ENCODE measurements around the gene SORCS2. TPM values are rescaled to one million over a fixed set of nuclear protein-coding genes. Genes with fewer than 3 reads are reported as not detected.

Gene SORCS2
- total and polyA plus RNA-seq, 12 donors: 0.67 to 15.5 (median 1.3) TPM

- Histone ChIP-seq H3K4me3 (no peak overlapping the region), H3K27ac (peak overlapping the region in 1 of 5 donors; percentile 22), H3K4me1 (replicated peaks in 1 of 2) (no peaks in the 10 kb centered on the region), H3K27me3 (peaks cover 3% of the 10 kb centered on the region), H3K36me3 (replicated peaks in 1 of 2) (no peaks in the 10 kb centered on the region), H3K9me3 (replicated peaks in 1 of 3) (no peaks in the 10 kb centered on the region)
- TF ChIP-seq POLR2A (IDR thresholded peaks at IDR 0.05): no peak
- no peak for TF ChIP-seq CTCF (IDR thresholded peaks at IDR 0.05)
- intact Hi-C loops (cut with DNase I): no loop called here
- DNase-seq: no peak
- WGBS, 4 donors: 63 to 74% (median 69%) methylated on average over 12 of the region's 12 CpGs
Observed at GRCh38 chr4:7698584-7698983, 506.2 kb downstream of the SORCS2 start.

- Histone ChIP-seq H3K27ac (peak overlapping the region in 1 of 5 donors; percentile 22), H3K36me3 (replicated peaks in 1 of 2) (no peaks in the 10 kb centered on the region), H3K4me1 (replicated peaks in 1 of 2) (no peaks in the 10 kb centered on the region), H3K4me3 (no peak overlapping the region), H3K27me3 (peaks cover 3% of the 10 kb centered on the region), H3K9me3 (replicated peaks in 1 of 3) (no peaks in the 10 kb centered on the region)
- TF ChIP-seq CTCF (IDR thresholded peaks at IDR 0.05): no peak
- no peak for TF ChIP-seq POLR2A (IDR thresholded peaks at IDR 0.05)
- intact Hi-C loops (cut with DNase I): no loop called here
- peak in 1 of 7 donors; percentile 26 for DNase-seq
- 33 to 45% (median 42%) methylated on average over 4 to 8 of the region's 8 CpGs for WGBS, 4 donors
Observed at GRCh38 chr4:7699031-7699430, 506.7 kb downstream of the SORCS2 start.

GRCh38 chr4:7699825-7700224, 507.5 kb downstream of the SORCS2 start:
- WGBS, 4 donors: 72 to 78% (median 74%) methylated on average over 10 of the region's 10 CpGs
- peaks cover 3% of the 10 kb centered on the region for H3K27me3 ChIP-seq
- H3K36me3 ChIP-seq (replicated peaks in 1 of 2): no peaks in the 10 kb centered on the region
- H3K9me3 ChIP-seq (replicated peaks in 1 of 3): no peaks in the 10 kb centered on the region
- no peak for TF ChIP-seq POLR2A (IDR thresholded peaks at IDR 0.05)
- no peak for TF ChIP-seq CTCF (IDR thresholded peaks at IDR 0.05)
- DNase-seq: no peak
- no peak overlapping the region for H3K4me3 ChIP-seq
- H3K27ac ChIP-seq: no peak overlapping the region
- H3K4me1 ChIP-seq (replicated peaks in 1 of 2): no peaks in the 10 kb centered on the region
- intact Hi-C loops (cut with DNase I): no loop called here

GRCh38 chr4:7700665-7701064, 508.3 kb downstream of the SORCS2 start:
- Histone ChIP-seq H3K4me3 (no peak overlapping the region), H3K4me1 (replicated peaks in 1 of 2) (no peaks in the 10 kb centered on the region), H3K27me3 (peaks cover 3% of the 10 kb centered on the region), H3K9me3 (replicated peaks in 1 of 3) (no peaks in the 10 kb centered on the region), H3K36me3 (replicated peaks in 1 of 2) (no peaks in the 10 kb centered on the region), H3K27ac (no peak overlapping the region)
- intact Hi-C loops (cut with DNase I): no loop called here
- TF ChIP-seq CTCF (IDR thresholded peaks at IDR 0.05) (no peak), POLR2A (IDR thresholded peaks at IDR 0.05) (no peak)
- 62 to 93% (median 71%) methylated on average over 3 to 9 of the region's 9 CpGs for WGBS, 4 donors
- DNase-seq: no peak
